ENCODE measurements around the gene CACNA1B. TPM values are rescaled to one million over a fixed set of nuclear protein-coding genes. Genes with fewer than 3 reads are reported as not detected.

CACNA1B gene
- total RNA-seq, 6 experiments from 2014 or later: not detected

DNA sequence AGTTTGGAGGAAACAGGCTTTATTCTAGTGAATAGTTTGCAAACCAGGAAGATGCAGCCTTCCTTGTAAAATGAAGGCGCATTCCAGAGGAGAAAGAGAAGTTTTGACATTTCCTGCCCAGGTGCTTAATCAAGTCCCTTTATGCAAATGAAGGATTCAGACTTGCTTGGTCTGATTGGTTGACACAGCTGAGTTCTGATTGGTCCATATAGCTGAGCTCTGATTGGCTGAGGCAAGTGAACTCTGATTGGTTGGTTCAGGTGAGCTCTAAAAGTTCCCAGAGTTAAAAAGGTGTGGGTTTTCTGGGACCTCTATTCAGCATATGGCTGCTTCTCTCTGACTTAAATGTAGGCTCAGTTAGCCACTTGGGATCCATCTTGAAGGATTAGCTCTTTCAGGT is 151.0 kb downstream of the CACNA1B start:
- Mint-ChIP-seq H3K36me3 (ENCODE audit: low read depth) (no peaks in the 10 kb centered on the region), H3K9me3 (peaks cover 24% of the 10 kb centered on the region), H3K4me1 (ENCODE audit: low read depth) (no peaks in the 10 kb centered on the region), H3K27me3 (ENCODE audit: insufficient read depth) (peaks cover 2% of the 10 kb centered on the region), H3K4me3 (no peak overlapping the region), H3K27ac (no peak overlapping the region)
- DNase-seq: no peak
- TF ChIP-seq, protein P1, sequence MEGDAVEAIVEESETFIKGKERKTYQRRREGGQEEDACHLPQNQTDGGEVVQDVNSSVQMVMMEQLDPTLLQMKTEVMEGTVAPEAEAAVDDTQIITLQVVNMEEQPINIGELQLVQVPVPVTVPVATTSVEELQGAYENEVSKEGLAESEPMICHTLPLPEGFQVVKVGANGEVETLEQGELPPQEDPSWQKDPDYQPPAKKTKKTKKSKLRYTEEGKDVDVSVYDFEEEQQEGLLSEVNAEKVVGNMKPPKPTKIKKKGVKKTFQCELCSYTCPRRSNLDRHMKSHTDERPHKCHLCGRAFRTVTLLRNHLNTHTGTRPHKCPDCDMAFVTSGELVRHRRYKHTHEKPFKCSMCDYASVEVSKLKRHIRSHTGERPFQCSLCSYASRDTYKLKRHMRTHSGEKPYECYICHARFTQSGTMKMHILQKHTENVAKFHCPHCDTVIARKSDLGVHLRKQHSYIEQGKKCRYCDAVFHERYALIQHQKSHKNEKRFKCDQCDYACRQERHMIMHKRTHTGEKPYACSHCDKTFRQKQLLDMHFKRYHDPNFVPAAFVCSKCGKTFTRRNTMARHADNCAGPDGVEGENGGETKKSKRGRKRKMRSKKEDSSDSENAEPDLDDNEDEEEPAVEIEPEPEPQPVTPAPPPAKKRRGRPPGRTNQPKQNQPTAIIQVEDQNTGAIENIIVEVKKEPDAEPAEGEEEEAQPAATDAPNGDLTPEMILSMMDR (IDR thresholded peaks at IDR 0.05): no peak

- TF ChIP-seq, protein P1 (IDR thresholded peaks at IDR 0.05): no peak
- Mint-ChIP-seq H3K4me1 (ENCODE audit: low read depth) (no peaks in the 10 kb centered on the region), H3K27ac (no peak overlapping the region), H3K9me3 (peaks cover 22% of the 10 kb centered on the region), H3K4me3 (no peak overlapping the region), H3K27me3 (ENCODE audit: insufficient read depth) (peaks cover 2% of the 10 kb centered on the region), H3K36me3 (ENCODE audit: low read depth) (no peaks in the 10 kb centered on the region)
- no peak for DNase-seq
Observed at GRCh38 chr9:138031186-138031585, 153.6 kb downstream of the CACNA1B start.

DNA sequence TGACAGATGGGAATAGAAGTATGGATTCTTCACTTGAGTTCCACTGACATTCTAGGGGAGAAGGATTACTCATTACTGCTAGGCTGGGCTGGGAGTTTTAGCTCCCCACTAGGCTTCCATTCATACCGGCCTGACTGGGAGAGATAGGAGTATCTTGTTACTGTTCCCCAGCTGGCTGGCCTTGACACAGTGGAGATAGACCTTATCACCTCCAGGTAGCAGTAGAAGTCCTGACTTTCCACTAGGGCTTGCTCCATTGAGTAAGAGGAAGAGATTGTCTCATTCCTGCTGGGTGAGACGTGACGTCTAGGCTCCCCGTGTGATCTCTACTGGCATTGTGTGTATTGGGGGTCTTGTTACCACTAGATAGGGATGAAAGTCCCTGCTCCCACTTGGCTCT is 156.4 kb downstream of the CACNA1B start:
- TF ChIP-seq, protein P1 (IDR thresholded peaks at IDR 0.05): no peak
- Mint-ChIP-seq H3K27ac (no peak overlapping the region), H3K4me3 (no peak overlapping the region), H3K27me3 (ENCODE audit: insufficient read depth) (peaks cover 2% of the 10 kb centered on the region), H3K36me3 (ENCODE audit: low read depth) (no peaks in the 10 kb centered on the region), H3K4me1 (ENCODE audit: low read depth) (no peaks in the 10 kb centered on the region), H3K9me3 (peaks cover 27% of the 10 kb centered on the region)
- DNase-seq: no peak

GRCh38 chr9:138037140-138037539 is 159.6 kb downstream of the CACNA1B start:
- no peaks in the 10 kb centered on the region for H3K36me3 Mint-ChIP-seq (ENCODE audit: low read depth)
- TF ChIP-seq, protein P1 (IDR thresholded peaks at IDR 0.05): no peak
- no peak for DNase-seq
- peaks cover 18% of the 10 kb centered on the region for H3K9me3 Mint-ChIP-seq
- H3K27me3 Mint-ChIP-seq (ENCODE audit: insufficient read depth): no peaks in the 10 kb centered on the region; the same call in 1 of the 2 replicates
- no peak overlapping the region for H3K4me3 Mint-ChIP-seq
- H3K4me1 Mint-ChIP-seq (ENCODE audit: low read depth): no peaks in the 10 kb centered on the region
- no peak overlapping the region for H3K27ac Mint-ChIP-seq

- Mint-ChIP-seq H3K27me3 (ENCODE audit: insufficient read depth) (no peaks in the 10 kb centered on the region; the same call in 1 of the 2 replicates), H3K27ac (no peak overlapping the region), H3K36me3 (ENCODE audit: low read depth) (no peaks in the 10 kb centered on the region), H3K4me3 (no peak overlapping the region), H3K4me1 (ENCODE audit: low read depth) (no peaks in the 10 kb centered on the region), H3K9me3 (peaks cover 15% of the 10 kb centered on the region)
- DNase-seq: no peak
- TF ChIP-seq, protein P1 (IDR thresholded peaks at IDR 0.05): no peak
Observed at GRCh38 chr9:138038244-138038671, 160.7 kb downstream of the CACNA1B start.

Measured in HFFc6 (cell line).